Body of pancreas (tissue), 4 donors: ENCODE measurements around the gene TWSG1. TPM values are rescaled to one million over a fixed set of nuclear protein-coding genes. Genes with fewer than 3 reads are reported as not detected.
A peak's percentile ranks its signal among the peaks of the same experiment; 100 is the strongest.

Experiments
- ATAC-seq: fragments of 150-250 bp; one replicate; pipeline ENCODE4 v1.9.1; 2016
- DNase-seq, 4 donors: peaks; one replicate each; pipeline ENCODE4 v3.0.0-alpha.2; 2019
- H3K27ac ChIP-seq, 4 donors: fragments of 200-600 bp; sonication (generic); 1 replicate in 3 of 4; 2 replicates in 1 of 4; pipeline versions ENCODE4 v1.5.1 to v1.6.1; 2016 to 2019; ENCODE audit warnings: mild to moderate bottlenecking in 1 of 4, mixed read lengths in 1 of 4, moderate library complexity in 1 of 4
- H3K27me3 ChIP-seq, 2 donors: fragments of 200-600 bp; sonication (generic); one replicate each; pipeline ENCODE4 v1.6.0; 2016; ENCODE audit warnings: mild to moderate bottlenecking in 1 of 2
- H3K36me3 ChIP-seq, 2 donors: fragments of 200-600 bp; sonication (generic); replicated peaks in 1 of 2; 2 replicates each; pipeline ENCODE4 v1.5.1; 2016; ENCODE audit warnings: low read depth in 2 of 2; ENCODE audit not compliant: insufficient read depth in 1 of 2
- H3K4me1 ChIP-seq: fragments of 200-600 bp; sonication (generic); one replicate; pipeline ENCODE4 v1.6.0; 2016
- H3K4me3 ChIP-seq, 2 donors: fragments of 200-600 bp; sonication (generic); 1 replicate in 1 of 2; 2 replicates in 1 of 2; pipeline ENCODE4 v1.5.1; 2016 to 2019
- H3K9me3 ChIP-seq, 3 donors: fragments of 200-600 bp; sonication (generic); 1 replicate in 2 of 3; 2 replicates in 1 of 3; pipeline ENCODE4 v1.5.1; 2016
- POLR2A ChIP-seq, 3 donors: fragments of 450-650 bp; IDR thresholded peaks; one replicate each; pipeline ENCODE4 v1.6.1; 2016; ENCODE audit warnings: antibody characterized with exemption in 3 of 3, mild to moderate bottlenecking in 2 of 3
- WGBS, 2 donors: methylation state at CpG; one replicate each; pipeline ENCODE4 v1.1.5; 2017; 5-methylcytosine and 5-hydroxymethylcytosine counted together
- intact Hi-C: fragments of 100-400 bp; cut with DNase I; formaldehyde crosslinking; loops from one replicate; pipeline ENCODE4 v1.15.1; 2023
- total RNA-seq, 2 donors: library from RNA; depleted of rRNA; stranded (reverse); fragments of >200 nt; gene quantifications; one replicate each; pipeline ENCODE4 v1.1.0, GENCODE V29; 2016
- TF ChIP-seq, protein P1 (sequence below), 7 experiments: fragments of 450-650 bp in 4 of 7; fragments of 200-600 bp in 3 of 7; sonication (generic) in 3 of 7; IDR thresholded peaks; one replicate each; pipeline ENCODE4 v1.5.1; 2016 to 2019; ENCODE audit warnings: antibody characterized with exemption in 7 of 7

Gene TWSG1
- total RNA-seq: 10 to 100 TPM in 1 of 2 donors, 1 to 10 TPM in 1; 9.2 to 11.4 TPM

DNA sequence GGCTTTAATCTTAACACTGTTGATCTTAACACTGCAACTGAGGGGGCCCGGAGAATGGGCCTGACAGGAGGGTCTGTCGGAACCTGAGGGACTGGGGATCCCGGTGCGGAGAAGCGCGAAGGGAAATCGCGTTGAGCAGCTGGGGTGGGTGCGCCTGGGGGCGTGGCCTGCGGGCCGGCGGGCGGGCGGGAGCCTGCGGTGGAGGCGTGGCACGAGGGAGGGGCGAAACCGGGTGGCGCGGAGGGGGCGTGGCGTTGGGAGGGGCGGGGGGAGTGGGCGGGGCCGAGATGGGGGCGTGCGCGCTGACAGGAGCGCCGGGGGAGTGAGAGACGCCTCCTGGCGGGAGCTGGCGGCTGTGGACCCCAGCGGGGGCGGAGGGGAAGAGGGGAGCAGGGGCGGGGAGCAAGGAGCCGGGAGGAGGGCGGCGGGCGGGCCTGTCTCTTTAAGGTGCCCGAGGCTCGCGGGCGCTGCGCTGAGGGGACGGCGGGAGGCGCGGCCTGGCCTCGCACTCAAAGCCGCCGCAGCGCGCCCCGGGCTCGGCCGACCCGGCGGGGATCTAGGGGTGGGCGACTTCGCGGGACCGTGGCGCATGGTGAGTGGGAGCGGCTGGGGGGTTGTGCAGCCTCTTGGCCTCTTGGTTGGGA is at the start of gene TWSG1:
Gene TWSG1 (plus strand): TSS at position 445 of the 644 bp plus-strand sequence. CDS start 2,457 bp downstream, outside the sequence.
- peak; percentile 91 for ATAC-seq
- H3K36me3 ChIP-seq: no peaks in the 10 kb centered on the region
- WGBS, 2 donors: 0% methylated on average over 1 to 48 of the region's 67 CpGs
- peak within 1 kb of the TSS; percentile 35 to 91 for H3K4me3 ChIP-seq
- peak in 2 of 3 donors; percentile 10 to 47 for TF ChIP-seq POLR2A (IDR thresholded peaks at IDR 0.05)
- TF ChIP-seq, protein P1, sequence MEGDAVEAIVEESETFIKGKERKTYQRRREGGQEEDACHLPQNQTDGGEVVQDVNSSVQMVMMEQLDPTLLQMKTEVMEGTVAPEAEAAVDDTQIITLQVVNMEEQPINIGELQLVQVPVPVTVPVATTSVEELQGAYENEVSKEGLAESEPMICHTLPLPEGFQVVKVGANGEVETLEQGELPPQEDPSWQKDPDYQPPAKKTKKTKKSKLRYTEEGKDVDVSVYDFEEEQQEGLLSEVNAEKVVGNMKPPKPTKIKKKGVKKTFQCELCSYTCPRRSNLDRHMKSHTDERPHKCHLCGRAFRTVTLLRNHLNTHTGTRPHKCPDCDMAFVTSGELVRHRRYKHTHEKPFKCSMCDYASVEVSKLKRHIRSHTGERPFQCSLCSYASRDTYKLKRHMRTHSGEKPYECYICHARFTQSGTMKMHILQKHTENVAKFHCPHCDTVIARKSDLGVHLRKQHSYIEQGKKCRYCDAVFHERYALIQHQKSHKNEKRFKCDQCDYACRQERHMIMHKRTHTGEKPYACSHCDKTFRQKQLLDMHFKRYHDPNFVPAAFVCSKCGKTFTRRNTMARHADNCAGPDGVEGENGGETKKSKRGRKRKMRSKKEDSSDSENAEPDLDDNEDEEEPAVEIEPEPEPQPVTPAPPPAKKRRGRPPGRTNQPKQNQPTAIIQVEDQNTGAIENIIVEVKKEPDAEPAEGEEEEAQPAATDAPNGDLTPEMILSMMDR (IDR thresholded peaks at IDR 0.05): peak; percentile 9 to 53 (median 28)
- intact Hi-C loops: no loop called here
- H3K9me3 ChIP-seq: no peaks in the 10 kb centered on the region
- peaks cover 16% of the 10 kb centered on the region for H3K4me1 ChIP-seq
- peak within 1 kb of the TSS; percentile 40 to 85 (median 68) for H3K27ac ChIP-seq
- DNase-seq: peak; percentile 91 to 95 (median 92)
- no peaks in the 10 kb centered on the region for H3K27me3 ChIP-seq

DNA sequence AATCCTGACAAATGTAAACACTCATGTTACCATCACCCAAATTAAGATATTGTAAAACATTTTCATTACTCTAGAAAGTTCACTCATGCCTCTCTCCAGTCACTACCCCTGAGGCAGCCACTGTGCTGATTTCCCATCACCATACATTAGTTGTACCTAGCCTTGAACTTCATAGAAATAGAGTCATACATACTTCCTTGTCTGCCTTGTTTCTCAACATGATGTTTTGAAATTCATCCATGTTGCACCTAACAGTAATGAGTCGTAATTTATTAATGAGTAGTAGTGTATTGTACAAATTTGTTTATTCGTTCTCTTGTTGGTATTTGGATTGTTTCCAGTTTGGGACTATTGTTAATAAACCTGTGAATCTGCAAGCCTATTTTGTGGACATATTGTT is 49.0 kb upstream of the TWSG1 start:
- H3K4me1 ChIP-seq: no peaks in the 10 kb centered on the region
- no peaks in the 10 kb centered on the region for H3K27me3 ChIP-seq
- TF ChIP-seq, protein P1 (IDR thresholded peaks at IDR 0.05): no peak
- TF ChIP-seq POLR2A (IDR thresholded peaks at IDR 0.05): no peak
- H3K9me3 ChIP-seq: no peaks in the 10 kb centered on the region
- WGBS, 2 donors: 94 to 97% methylated on average over 2 of the region's 2 CpGs
- no peaks in the 10 kb centered on the region for H3K36me3 ChIP-seq
- H3K27ac ChIP-seq: no peak overlapping the region
- DNase-seq (no peak), ATAC-seq (no peak)
- H3K4me3 ChIP-seq: no peak overlapping the region
- intact Hi-C loops: no loop called here

DNA sequence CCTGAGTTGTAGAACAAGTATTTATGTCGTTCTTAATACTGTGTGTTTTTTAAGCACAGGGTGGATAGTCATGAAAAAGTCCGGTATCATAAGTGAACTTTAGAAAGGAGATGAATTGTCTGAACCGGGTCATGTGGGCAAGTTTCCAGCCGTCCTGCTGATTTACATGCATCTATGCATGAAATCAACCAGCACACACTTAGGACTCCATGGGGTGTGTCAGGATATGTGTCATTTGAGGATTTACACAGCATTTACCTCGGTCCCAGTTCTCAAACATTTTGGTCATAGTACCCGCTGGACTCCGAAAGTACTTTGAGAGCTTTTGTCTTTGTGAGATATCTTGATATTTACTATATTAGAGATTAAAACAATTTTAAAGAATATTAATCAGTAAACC is 47.5 kb upstream of the TWSG1 start:
- no peaks in the 10 kb centered on the region for H3K36me3 ChIP-seq
- H3K4me1 ChIP-seq: no peaks in the 10 kb centered on the region
- no peak overlapping the region for H3K27ac ChIP-seq
- no peak for ATAC-seq
- no peaks in the 10 kb centered on the region for H3K27me3 ChIP-seq
- WGBS, 2 donors: 82% methylated on average over 7 of the region's 7 CpGs
- no peak for TF ChIP-seq POLR2A (IDR thresholded peaks at IDR 0.05)
- TF ChIP-seq, protein P1 (IDR thresholded peaks at IDR 0.05): no peak
- intact Hi-C loops: no loop called here
- no peak overlapping the region for H3K4me3 ChIP-seq
- no peaks in the 10 kb centered on the region for H3K9me3 ChIP-seq
- DNase-seq: no peak

DNA sequence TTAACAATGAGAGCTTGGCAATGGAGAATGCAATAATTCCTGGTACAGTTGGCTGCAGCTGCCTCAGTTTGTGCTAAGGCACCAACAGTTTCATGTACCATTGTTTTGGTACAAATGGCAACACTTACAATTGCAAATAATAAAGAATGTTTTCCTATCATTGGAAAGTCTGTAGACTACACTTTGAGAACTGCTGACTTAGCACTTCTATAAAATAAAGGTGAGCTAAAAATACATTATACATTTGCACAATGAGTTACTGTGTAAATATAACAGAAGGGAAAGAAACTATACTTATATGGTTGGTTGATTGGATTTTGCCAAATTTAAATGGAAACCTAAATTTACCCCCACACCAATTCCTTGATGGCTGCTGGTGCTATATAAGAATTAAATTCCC is 44.9 kb upstream of the TWSG1 start:
- no peak for DNase-seq
- Histone ChIP-seq H3K9me3 (no peaks in the 10 kb centered on the region), H3K27ac (no peak overlapping the region), H3K36me3 (no peaks in the 10 kb centered on the region), H3K27me3 (no peaks in the 10 kb centered on the region), H3K4me1 (no peaks in the 10 kb centered on the region), H3K4me3 (no peak overlapping the region)
- no peak for TF ChIP-seq POLR2A (IDR thresholded peaks at IDR 0.05)
- TF ChIP-seq, protein P1 (IDR thresholded peaks at IDR 0.05): no peak
- ATAC-seq: no peak
- intact Hi-C loops: no loop called here

DNA sequence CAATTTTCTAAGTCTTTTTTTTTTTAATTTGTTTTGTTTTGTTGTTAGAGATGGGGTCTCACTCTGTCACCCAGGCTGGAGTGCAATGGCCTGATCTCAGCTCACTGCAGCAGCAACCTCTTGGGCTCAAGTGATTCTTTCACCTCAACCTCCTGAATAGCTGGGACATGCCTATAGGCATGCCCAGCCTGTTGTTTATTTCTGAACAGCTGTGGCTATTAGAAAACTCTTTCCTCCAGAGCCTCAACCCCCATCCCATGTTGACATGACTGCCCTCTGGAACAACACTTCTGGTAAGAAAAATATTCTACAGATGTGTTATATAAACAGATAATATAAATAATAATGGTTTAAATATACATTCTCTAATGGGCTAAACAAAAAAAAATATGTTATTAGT is 44.4 kb upstream of the TWSG1 start:
- intact Hi-C loops: no loop called here

More for the DNA sequence above, 44.4 kb upstream of the TWSG1 start:
- Histone ChIP-seq H3K4me3 (no peak overlapping the region), H3K27me3 (no peaks in the 10 kb centered on the region), H3K4me1 (no peaks in the 10 kb centered on the region), H3K27ac (no peak overlapping the region), H3K36me3 (no peaks in the 10 kb centered on the region), H3K9me3 (no peaks in the 10 kb centered on the region)
- TF ChIP-seq, protein P1 (IDR thresholded peaks at IDR 0.05): no peak
- no peak for TF ChIP-seq POLR2A (IDR thresholded peaks at IDR 0.05)
- DNase-seq (no peak), ATAC-seq (no peak)
